AG04450 (cell line): ENCODE data around the gene ANKS1B. TPM values are rescaled to one million over a fixed set of nuclear protein-coding genes. Genes with fewer than 3 reads are reported as not detected.

ENCODE experiments used
- CTCF ChIA-PET: fragments of 300-600, 350-600 bp; formaldehyde crosslinking; extraction: SDS; loops from one replicate; lab custom pipeline; 2022; ENCODE audit warnings: antibody characterized with exemption, inconsistent platforms; lab: Charles Lee
- POLR2A ChIA-PET: fragments of 350-600 bp; formaldehyde crosslinking; extraction: SDS; loops from one replicate; lab custom pipeline; 2021; ENCODE audit warnings: antibody characterized with exemption, inconsistent platforms; lab: Yijun Ruan, JAX
- DNase-seq: peaks from one replicate; pipeline ENCODE4 v3.0.0-alpha.2; 2011; ENCODE audit warnings: low read depth, low spot score
- H3K27ac ChIP-seq: one replicate; pipeline ENCODE4 v1.5.1; 2012; ENCODE audit warnings: low read depth, low read length, control low read depth
- H3K27me3 ChIP-seq: one replicate; pipeline ENCODE4 v1.6.0; 2012; ENCODE audit warnings: low read length; ENCODE audit not compliant: control insufficient read depth, insufficient read depth
- H3K4me3 ChIP-seq: 2 replicates; pipeline ENCODE4 v1.5.1; 2011; ENCODE audit warnings: mild to moderate bottlenecking, low read depth, low read length, control low read depth
- H3K9me3 ChIP-seq: 2 replicates; pipeline ENCODE4 v1.5.1; 2012; ENCODE audit warnings: low read length; ENCODE audit not compliant: control insufficient read depth, insufficient read depth
- CTCF ChIP-seq: IDR thresholded peaks from 2 replicates; pipeline ENCODE4 v1.5.1; 2011; ENCODE audit warnings: low read depth, low read length, control low read depth, inconsistent platforms
- polyA plus RNA-seq: library from polyadenylated mRNA; depleted of rRNA; stranded (reverse); fragments of >200 nt; gene quantifications from 2 replicates; pipeline ENCODE4 v1.2.3, GENCODE V29; 2011

ANKS1B gene
- polyA plus RNA-seq, 1 experiment = 0.22 TPM

- H3K9me3 ChIP-seq = no peaks in the 10 kb centered on the region
- no peak for DNase-seq
- CTCF ChIA-PET = no interaction called here
- H3K4me3 ChIP-seq = no peak overlapping the region
- TF ChIP-seq CTCF = no peak
- POLR2A ChIA-PET = no interaction called here
- no peak overlapping the region for H3K27ac ChIP-seq
- H3K27me3 ChIP-seq = no peaks in the 10 kb centered on the region
These were observed 632.5 kb downstream of the ANKS1B start for GRCh38 chr12:99352269-99352668.

- no peak overlapping the region for H3K27ac ChIP-seq
- CTCF ChIA-PET = no interaction called here
- H3K9me3 ChIP-seq = no peaks in the 10 kb centered on the region
- POLR2A ChIA-PET = no interaction called here
- H3K4me3 ChIP-seq = no peak overlapping the region
- DNase-seq = no peak
- TF ChIP-seq CTCF = no peak
- H3K27me3 ChIP-seq = no peaks in the 10 kb centered on the region
These were observed 640.8 kb downstream of the ANKS1B start for GRCh38 chr12:99343960-99344359.

- ChIA-PET CTCF (no interaction called here), POLR2A (no interaction called here)
- H3K9me3 ChIP-seq = no peaks in the 10 kb centered on the region
- DNase-seq = no peak
- TF ChIP-seq CTCF = no peak
- no peak overlapping the region for H3K4me3 ChIP-seq
- no peaks in the 10 kb centered on the region for H3K27me3 ChIP-seq
- H3K27ac ChIP-seq = no peak overlapping the region
These were observed 645.1 kb downstream of the ANKS1B start for GRCh38 chr12:99339663-99340062.

GRCh38 chr12:99334285-99335056 is 650.3 kb downstream of the ANKS1B start:
- ChIA-PET POLR2A (no interaction called here), CTCF (interaction anchor here (0.6 kb wide), 1 partner anchor 49 kb away, joined by 5 read pairs; no protein-coding TSS in a partner anchor)
- Histone ChIP-seq H3K27me3 (no peaks in the 10 kb centered on the region), H3K27ac (no peak overlapping the region), H3K4me3 (no peak overlapping the region), H3K9me3 (no peaks in the 10 kb centered on the region)
- TF ChIP-seq CTCF = no peak
- no peak for DNase-seq

GRCh38 chr12:99332936-99333591 is 651.7 kb downstream of the ANKS1B start:
- Histone ChIP-seq H3K9me3 (no peaks in the 10 kb centered on the region), H3K27ac (no peak overlapping the region), H3K4me3 (no peak overlapping the region), H3K27me3 (no peaks in the 10 kb centered on the region)
- TF ChIP-seq CTCF = no peak
- ChIA-PET CTCF (no interaction called here), POLR2A (no interaction called here)
- DNase-seq = no peak
